Smooth muscle cell (in vitro differentiated cells): ENCODE data around the gene TRAF3. TPM values are rescaled to one million over a fixed set of nuclear protein-coding genes. Genes with fewer than 3 reads are reported as not detected.

Source experiments
- DNase-seq: peaks from one replicate; lab custom pipeline; 2025; ENCODE audit not compliant: unreplicated experiment; lab: John Stamatoyannopoulos, UW
- H2AFZ ChIP-seq: fragments of 200-600 bp; sonication (generic); 2 replicates; pipeline ENCODE4 v1.6.0; 2016; ENCODE audit warnings: antibody characterized with exemption, low read depth, mild to moderate bottlenecking
- H3F3A ChIP-seq: fragments of 200-600 bp; sonication (generic); 2 replicates; pipeline ENCODE4 v1.6.0; 2017; ENCODE audit warnings: antibody characterized with exemption, low read depth
- H3K27ac ChIP-seq: fragments of 200-600 bp; sonication (generic); 2 replicates; pipeline ENCODE4 v1.5.1; 2016; ENCODE audit warnings: low read depth, mild to moderate bottlenecking
- H3K27me3 ChIP-seq: fragments of 200-600 bp; sonication (generic); 2 replicates; pipeline ENCODE4 v1.6.1; 2016; ENCODE audit warnings: low read depth, mild to moderate bottlenecking
- H3K36me3 ChIP-seq: fragments of 200-600 bp; sonication (generic); 2 replicates; pipeline ENCODE4 v1.5.1; 2016; ENCODE audit warnings: low read depth
- H3K4me1 ChIP-seq: fragments of 200-600 bp; sonication (generic); 2 replicates; pipeline ENCODE4 v1.5.1; 2016; ENCODE audit warnings: low read depth
- H3K4me2 ChIP-seq: fragments of 200-600 bp; sonication (generic); 2 replicates; pipeline ENCODE4 v1.6.0; 2016; ENCODE audit warnings: mild to moderate bottlenecking
- H3K4me3 ChIP-seq: fragments of 200-600 bp; sonication (generic); 2 replicates; pipeline ENCODE4 v1.5.1; 2016; ENCODE audit warnings: mild to moderate bottlenecking
- H3K79me2 ChIP-seq: fragments of 200-600 bp; sonication (generic); 2 replicates; pipeline ENCODE4 v1.6.0; 2016; ENCODE audit warnings: low read depth, mild to moderate bottlenecking
- H3K9ac ChIP-seq: fragments of 200-600 bp; sonication (generic); 2 replicates; pipeline ENCODE4 v1.6.0; 2016; ENCODE audit warnings: low read depth
- H3K9me3 ChIP-seq: fragments of 200-600 bp; sonication (generic); replicated peaks from 2 replicates; pipeline ENCODE4 v1.5.1; 2016; ENCODE audit warnings: low read depth
- H4K20me1 ChIP-seq: fragments of 200-600 bp; sonication (generic); 2 replicates; pipeline ENCODE4 v1.6.0; 2016; ENCODE audit warnings: low read depth
- whole genome bisulfite sequencing: methylation state at CpG from one replicate; pipeline ENCODE4 v1.1.7; 2016; ENCODE audit warnings: low lambda C conversion rate; 5-methylcytosine and 5-hydroxymethylcytosine counted together
- polyA plus RNA-seq: library from polyadenylated mRNA; unstranded; fragments of >200 nt; fragmentation: Nextera tagmentation; extraction: Ambion mirVana; gene quantifications from 2 replicates; pipeline ENCODE4 v1.2.1, GENCODE V29; 2016
- total RNA-seq: library from RNA; depleted of rRNA; stranded (reverse); fragments of >200 nt; gene quantifications from 2 replicates; pipeline ENCODE4 v1.2.3, GENCODE V29; 2014
- TF ChIP-seq, protein P1 (sequence below): fragments of 200-600 bp; sonication (generic); IDR thresholded peaks from 2 replicates; pipeline ENCODE4 v1.5.1; 2017; ENCODE audit warnings: borderline replicate concordance, mild to moderate bottlenecking, antibody characterized with exemption; ENCODE audit not compliant: insufficient read depth, poor library complexity, severe bottlenecking

TRAF3 gene
- total and polyA plus RNA-seq, 2 experiments from 2014 or later: 9.4 to 24.6 TPM

DNA sequence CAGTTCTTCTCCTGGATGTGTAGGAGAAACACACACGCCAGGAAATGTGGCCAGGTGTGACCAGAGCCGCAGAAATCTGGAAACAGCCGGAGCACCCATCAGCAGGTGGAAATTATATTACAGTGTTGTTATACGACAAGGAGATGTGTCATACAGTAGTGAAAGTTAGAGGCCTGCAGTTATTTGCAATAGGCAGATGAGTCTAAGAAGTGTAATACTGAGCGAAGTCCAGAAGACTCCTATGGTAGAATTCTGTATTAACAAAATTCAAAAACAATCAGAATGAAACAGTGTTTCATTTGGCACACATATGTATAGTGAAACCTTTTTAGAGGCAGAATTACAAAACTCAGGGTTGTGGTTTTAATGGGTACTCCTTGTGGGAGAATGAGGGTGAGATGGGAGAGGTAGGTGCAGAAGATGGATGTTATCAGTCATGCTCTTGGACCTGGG, 105.9 kb downstream of the TRAF3 start:
- TF ChIP-seq, protein P1, sequence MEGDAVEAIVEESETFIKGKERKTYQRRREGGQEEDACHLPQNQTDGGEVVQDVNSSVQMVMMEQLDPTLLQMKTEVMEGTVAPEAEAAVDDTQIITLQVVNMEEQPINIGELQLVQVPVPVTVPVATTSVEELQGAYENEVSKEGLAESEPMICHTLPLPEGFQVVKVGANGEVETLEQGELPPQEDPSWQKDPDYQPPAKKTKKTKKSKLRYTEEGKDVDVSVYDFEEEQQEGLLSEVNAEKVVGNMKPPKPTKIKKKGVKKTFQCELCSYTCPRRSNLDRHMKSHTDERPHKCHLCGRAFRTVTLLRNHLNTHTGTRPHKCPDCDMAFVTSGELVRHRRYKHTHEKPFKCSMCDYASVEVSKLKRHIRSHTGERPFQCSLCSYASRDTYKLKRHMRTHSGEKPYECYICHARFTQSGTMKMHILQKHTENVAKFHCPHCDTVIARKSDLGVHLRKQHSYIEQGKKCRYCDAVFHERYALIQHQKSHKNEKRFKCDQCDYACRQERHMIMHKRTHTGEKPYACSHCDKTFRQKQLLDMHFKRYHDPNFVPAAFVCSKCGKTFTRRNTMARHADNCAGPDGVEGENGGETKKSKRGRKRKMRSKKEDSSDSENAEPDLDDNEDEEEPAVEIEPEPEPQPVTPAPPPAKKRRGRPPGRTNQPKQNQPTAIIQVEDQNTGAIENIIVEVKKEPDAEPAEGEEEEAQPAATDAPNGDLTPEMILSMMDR: no peak
- H3K27ac ChIP-seq: no peak overlapping the region
- no peak overlapping the region for H3K4me2 ChIP-seq
- no peaks in the 10 kb centered on the region for H4K20me1 ChIP-seq
- H3K4me1 ChIP-seq: no peaks in the 10 kb centered on the region
- no peaks in the 10 kb centered on the region for H3K9me3 ChIP-seq
- WGBS: 94% methylated on average over 5 of the region's 5 CpGs
- H3K36me3 ChIP-seq: no peaks in the 10 kb centered on the region
- H3K79me2 ChIP-seq: no peaks in the 10 kb centered on the region
- DNase-seq: no peak
- no peak overlapping the region for H3K9ac ChIP-seq
- no peaks in the 10 kb centered on the region for H3F3A ChIP-seq
- no peaks in the 10 kb centered on the region for H3K27me3 ChIP-seq
- no peak overlapping the region for H3K4me3 ChIP-seq
- no peak overlapping the region for H2AFZ ChIP-seq

DNA sequence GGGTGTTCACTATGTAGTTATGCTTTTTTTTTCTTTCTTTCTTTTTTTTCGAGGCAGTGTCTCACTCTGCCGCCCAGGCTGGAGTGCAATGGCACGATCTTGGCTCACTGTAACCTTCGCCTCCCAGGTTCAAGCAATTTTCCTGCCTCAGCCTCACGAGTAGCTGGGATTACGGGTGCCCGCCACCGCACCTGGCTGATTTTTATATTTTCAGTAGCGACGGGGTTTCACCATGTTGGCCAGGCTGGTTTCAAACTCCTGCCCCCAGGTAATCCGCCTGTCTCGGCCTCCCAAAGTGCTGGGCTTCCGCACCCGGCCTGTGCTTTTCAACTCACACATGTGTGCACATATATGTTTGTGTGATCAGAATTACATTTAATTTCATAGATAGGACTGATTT, 106.3 kb downstream of the TRAF3 start:
- no peak for DNase-seq
- Histone ChIP-seq H3K27me3 (no peaks in the 10 kb centered on the region), H3K4me3 (no peak overlapping the region), H3K27ac (no peak overlapping the region), H4K20me1 (no peaks in the 10 kb centered on the region), H3K36me3 (no peaks in the 10 kb centered on the region), H3F3A (no peaks in the 10 kb centered on the region), H2AFZ (no peak overlapping the region), H3K4me2 (no peak overlapping the region), H3K9me3 (no peaks in the 10 kb centered on the region), H3K79me2 (no peaks in the 10 kb centered on the region), H3K9ac (no peak overlapping the region), H3K4me1 (no peaks in the 10 kb centered on the region)
- WGBS: over 99% methylated on average over 14 of the region's 14 CpGs
- TF ChIP-seq, protein P1: no peak

DNA sequence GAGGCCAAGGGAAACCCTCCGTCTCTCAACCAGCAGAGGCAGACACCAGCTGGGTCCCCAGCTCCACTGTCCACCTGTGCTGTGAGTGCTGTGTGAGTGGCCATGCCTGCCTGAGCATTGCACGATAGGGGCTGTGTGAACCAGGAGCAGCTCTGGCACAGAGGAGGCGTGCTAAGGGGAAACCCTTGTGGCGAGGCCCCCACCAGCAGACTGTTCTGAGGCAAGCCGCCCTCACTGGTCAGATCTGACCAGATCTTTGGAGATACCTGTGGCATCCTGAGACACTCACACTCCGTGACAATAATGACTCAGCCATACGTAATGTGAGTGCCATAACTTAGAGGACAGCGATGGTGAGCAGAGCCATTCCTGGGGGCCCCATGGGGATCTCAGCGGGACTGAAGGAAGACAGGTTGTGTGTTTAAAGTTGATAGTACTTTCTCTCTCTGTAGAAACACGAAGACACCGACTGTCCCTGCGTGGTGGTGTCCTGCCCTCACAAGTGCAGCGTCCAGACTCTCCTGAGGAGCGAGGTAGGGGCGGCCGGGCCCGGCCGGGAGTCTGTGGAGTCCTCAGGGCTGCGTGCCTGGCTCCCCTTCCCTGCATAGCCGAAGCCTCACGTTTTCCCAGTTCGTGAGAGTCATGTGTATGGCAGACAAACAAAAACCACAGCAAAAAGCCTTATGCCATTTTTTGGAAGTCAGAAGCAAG, 108.6 kb downstream of the TRAF3 start:
- no peak overlapping the region for H3K4me2 ChIP-seq
- no peaks in the 10 kb centered on the region for H3K36me3 ChIP-seq
- H4K20me1 ChIP-seq: peaks cover under 1% of the 10 kb centered on the region
- no peak overlapping the region for H3K9ac ChIP-seq
- TF ChIP-seq, protein P1: no peak
- DNase-seq: no peak
- no peaks in the 10 kb centered on the region for H3K9me3 ChIP-seq
- 89% methylated on average over 22 of the region's 22 CpGs for WGBS
- no peak overlapping the region for H2AFZ ChIP-seq
- H3K4me1 ChIP-seq: no peaks in the 10 kb centered on the region
- H3K4me3 ChIP-seq: no peak overlapping the region
- no peaks in the 10 kb centered on the region for H3K27me3 ChIP-seq
- no peak overlapping the region for H3K27ac ChIP-seq
- H3F3A ChIP-seq: no peaks in the 10 kb centered on the region
- H3K79me2 ChIP-seq: no peaks in the 10 kb centered on the region

DNA sequence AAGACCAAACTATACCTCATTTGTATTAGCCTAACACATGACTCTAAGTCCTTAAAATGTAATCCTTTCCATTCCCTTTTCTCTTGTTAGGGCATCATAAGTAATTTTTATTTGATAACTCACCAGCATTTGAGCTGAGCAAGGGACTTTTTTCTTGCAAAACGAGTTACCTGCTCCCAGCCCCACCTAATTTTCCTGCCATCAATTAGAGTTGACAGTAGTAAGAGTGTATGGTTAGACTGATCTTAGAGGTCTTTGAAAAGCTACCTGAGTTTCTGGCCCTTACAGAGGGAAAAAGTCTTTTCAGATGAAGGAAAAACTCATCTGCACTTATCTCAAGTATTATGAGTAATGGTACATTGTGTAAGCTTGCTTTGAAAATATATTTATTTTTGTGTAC, 111.5 kb downstream of the TRAF3 start:
- Histone ChIP-seq H3K79me2 (no peaks in the 10 kb centered on the region), H3K9me3 (no peaks in the 10 kb centered on the region), H3K27ac (no peak overlapping the region), H4K20me1 (peaks cover 25% of the 10 kb centered on the region), H2AFZ (no peak overlapping the region), H3K4me3 (no peak overlapping the region), H3K36me3 (no peaks in the 10 kb centered on the region), H3K4me1 (peaks cover 3% of the 10 kb centered on the region), H3F3A (peaks cover 6% of the 10 kb centered on the region), H3K27me3 (no peaks in the 10 kb centered on the region), H3K4me2 (no peak overlapping the region), H3K9ac (no peak overlapping the region)
- TF ChIP-seq, protein P1: no peak
- DNase-seq: no peak
- WGBS: 73% methylated on average over 1 of the region's 1 CpG
